ENCODE data around the gene DENND1A.
A peak's percentile ranks its signal among the peaks of the same experiment; 100 is the strongest.
"Not testable (repeated sequence)": the region's sequence is repeated elsewhere in the genome, so short reads cannot be mapped to it uniquely, and the experiment has no call there.

The DENND1A gene

DNA sequence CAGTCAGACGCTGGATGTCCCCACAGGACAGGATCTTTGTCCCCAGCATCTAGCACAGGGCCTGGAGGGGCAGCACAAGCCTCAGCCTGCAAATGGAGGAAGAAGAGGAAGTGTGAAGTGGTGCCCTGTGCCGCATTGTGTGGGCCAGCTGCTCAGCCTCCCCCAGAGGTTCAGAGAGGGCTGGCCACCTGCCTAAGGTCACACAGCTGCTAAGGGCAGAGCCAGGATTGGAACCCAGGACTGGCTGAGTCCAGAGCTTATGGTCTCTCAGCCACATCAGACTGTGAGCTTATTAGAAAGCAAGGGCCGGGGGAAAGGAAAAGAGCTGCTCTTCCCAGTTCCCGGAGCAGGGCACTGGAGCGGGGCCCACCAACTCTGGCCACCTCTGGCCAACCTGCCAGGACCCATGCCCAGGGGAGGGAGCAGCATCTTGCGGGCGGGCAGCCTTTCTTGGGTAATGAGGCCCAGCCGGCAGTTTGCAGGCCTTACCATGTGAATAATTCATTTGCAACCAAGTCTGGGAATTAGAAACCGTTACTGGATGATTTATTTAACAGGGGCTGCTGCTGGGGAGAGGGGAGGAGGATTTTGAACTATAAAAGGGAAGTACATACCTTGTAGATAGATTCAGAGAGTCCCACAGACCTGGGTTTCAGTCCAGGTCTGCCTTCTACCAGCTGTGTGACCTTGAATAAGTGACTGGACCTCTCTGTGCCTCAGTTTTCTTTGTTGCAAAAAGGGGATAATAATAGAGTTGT lies 585.6 kb downstream of the DENND1A start:
- DNase-seq = no peak

DNA sequence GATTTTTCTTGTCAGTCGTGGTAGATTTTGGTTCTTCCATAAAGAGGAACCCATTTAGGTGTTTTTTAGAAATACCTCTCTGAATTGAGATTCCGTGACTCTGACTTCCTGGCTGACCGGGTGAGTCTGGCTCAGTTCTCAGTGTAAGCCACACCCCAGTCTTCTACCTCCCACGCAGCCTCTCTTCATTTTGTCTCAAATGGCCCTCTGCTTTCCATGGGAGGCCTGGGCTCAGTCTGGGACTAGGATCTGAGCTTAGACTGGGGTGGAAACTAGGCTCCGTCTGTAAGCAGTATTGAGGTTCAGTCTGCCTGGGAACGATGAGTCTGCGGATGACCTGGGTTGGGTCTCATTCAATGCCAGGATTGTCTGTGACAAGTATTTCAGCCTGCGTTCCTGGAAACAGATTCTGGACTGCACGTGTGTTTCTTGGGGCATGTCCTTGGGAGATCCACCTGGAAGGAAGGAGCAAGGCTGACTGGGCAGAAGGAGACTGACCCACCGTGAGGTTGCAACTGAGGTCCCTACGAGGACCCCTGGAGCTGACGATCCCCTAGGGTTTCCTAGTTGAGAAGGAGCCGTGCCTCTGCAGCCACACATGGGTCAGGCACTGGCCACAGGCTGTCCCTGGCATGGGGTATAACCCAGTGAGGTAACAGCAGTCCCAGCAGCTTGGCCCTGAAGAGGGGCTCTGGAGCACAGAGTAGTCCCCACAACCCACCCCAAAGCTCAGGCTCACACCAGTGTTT lies 586.3 kb downstream of the DENND1A start:
- DNase-seq = no peak

DNA sequence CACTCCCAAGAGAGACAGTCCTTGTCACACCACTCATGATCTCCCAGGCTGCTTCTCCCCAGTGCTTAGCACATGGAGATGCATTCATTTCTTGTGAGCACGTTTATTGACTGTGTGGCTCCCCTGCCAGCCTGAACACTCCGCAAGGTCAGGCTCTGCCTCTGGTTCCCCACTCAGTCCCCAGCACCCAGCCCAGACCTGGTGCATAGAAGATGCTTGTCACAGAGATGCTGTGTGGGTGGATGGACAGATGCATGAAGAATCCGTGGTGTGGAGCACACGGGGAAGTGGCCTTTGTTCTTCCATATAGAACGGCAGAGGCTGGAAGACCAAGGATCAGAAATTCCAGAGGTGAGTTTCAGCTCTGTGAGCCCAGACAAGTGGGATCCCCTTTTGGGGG lies 587.7 kb downstream of the DENND1A start:
- no peak for DNase-seq

DNA sequence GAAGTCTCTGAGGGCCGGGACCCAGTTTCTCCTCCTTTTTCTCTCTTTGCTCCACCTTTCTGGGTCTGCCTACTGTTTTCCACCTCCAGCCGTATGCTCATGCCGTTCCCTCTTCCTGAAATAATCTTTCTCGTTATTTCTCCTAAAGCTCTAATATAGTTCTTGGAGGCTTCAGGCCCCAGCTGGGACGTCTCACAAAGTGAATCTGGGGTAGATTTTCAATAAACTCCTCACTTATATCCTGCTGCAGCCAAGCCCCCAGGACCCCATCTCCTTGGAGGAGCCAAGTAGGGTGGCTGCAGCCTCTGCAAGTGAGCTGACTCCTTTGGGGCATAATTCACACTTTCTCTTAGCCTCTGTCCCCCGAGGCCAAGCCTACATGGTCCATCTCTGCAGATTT lies 588.1 kb downstream of the DENND1A start:
- DNase-seq = no peak

DNA sequence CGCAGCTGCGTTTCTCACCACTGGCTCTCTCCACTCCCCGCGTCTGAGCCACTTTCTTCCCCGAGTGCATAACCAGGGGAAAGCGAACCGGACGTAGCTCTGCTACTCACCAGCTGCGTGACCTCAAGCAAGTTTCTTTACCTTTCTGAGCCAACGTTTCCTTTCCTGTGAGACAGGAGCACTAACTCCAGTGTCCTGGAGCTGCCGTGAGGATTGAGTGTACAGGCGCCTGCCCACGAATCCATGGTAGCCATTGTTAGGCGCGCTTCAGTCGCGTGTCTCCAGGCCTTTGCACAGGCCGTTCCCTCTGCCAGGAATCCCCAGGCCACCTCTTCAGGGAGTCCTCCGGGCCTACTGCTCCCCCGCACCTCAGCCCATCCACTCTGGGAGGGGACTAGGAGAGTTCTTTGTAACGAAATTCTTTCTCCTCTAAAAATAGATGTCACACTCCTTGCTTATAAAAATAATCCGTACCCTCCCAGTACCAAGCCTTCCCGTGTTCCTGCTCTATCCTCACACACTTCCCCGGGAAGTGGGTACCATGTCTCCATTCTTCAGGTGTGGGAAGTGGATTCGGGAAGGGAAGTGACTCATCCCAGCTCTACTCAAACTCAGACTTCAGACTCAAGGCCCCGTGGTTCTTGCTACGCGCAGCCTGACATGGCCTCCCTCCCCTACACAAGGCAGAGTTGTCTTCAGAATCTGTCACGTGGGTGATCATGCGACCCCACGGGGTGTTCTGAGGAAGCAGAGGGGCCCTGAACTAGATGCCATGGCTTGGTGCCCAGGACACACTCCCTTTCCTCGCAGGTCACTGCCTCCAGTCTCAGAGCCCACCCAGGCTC lies 590.0 kb downstream of the DENND1A start:
- DNase-seq = no peak

DNA sequence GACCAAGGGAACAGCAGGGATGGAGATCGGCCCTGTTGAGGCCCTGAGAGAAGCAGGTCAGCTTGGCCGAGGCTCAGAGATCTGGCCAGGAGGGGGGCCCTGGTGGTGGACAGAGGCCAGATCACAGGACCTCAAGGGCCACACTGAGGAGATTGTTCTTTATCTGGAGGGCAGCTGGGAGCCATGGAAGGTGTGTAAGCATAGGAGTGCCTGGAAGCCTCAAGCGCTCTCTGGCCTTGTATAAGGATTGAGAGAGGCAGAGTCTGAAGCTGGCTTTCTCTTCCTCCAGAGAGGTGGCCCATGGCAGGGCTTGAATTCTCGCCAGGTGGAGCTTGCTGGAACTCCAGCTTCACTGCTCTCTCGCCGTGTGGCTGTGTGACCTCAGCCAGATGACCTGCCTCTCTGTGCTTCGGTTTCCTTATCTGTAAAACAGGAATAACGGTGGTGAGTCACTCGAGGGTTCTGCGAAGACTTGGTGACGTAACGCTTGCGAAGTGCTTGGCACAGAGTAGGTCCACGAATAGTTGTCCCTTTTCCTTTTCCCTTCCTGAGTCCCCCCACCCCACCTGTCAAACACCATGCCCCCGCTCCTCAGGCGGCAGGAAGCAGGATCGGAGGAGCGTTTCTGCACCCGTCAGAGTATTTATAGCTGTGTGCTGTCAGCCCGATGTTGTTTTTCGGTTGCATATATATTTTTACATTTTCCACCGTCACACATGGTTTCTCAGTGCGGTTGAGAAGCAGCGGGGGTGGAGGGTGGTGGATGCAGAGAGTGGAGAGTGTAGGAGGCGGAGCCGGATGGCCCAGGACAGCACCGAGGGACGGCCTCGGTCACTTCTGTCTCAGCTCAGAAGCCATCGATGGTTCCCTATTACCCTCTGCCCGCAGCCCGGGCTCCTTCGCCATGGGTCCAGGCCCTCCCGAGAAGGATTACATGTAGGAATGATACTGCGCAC lies 590.9 kb downstream of the DENND1A start:
- DNase-seq = peak; percentile 23

DNA sequence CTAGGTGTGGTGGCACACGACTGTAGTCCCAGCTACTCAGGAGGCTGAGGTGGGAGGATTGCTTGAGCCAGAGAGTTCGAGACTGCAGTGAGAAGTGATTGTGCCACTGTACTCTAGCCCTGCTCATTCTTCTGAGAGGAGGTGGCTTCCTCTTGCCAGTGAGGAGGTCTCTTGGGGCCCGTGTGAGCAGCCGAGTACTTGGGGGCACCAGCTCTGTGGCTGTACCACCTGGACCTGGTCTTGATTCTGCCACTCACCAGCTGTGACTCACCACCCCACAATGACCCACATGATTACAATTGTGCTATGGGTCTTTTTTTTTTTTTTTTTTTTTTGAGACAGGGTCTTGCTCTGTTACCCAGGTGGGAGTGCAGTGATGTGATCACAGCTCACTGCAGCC lies 592.0 kb downstream of the DENND1A start:
- no peak for DNase-seq

DNA sequence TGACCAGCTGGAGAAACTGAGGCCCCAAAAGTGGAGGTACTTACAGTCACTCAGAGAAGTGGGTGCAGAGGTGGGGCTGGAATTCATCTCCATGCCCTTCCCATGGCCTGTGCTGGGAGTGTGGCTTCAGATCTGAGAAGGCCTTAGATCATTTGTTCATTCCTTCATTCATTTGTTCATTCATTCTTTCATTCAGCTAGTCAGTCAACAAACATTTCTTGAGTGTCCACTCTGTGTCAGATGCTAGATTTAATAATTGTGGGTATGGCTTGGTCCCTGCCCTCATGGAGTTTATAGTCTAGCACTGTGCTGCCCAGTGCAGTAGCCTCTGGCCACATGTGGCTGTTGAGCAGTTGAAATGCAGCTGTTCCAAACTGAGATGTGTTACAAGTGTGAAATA lies 593.0 kb downstream of the DENND1A start:
- no peak for DNase-seq

DNA sequence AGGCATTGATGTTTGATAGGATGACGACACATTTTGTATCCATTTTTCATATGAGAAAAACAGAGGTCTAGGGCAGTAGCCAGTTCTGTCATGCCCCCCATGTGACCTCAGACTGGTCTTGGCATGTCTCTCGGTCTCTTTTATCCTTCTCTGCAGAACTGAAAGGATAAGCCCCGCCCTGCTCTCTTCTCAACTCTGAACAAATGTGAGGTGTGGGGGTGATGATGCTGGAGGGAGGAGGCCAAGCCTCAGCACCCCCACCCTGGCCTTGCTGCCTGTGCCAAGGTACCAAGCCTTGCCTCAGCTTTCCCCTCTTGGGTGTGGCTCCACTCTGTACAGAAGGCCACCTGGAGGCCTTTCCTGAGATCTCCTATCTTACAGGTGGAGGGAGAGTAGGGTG lies 593.5 kb downstream of the DENND1A start:
- no peak for DNase-seq

DNA sequence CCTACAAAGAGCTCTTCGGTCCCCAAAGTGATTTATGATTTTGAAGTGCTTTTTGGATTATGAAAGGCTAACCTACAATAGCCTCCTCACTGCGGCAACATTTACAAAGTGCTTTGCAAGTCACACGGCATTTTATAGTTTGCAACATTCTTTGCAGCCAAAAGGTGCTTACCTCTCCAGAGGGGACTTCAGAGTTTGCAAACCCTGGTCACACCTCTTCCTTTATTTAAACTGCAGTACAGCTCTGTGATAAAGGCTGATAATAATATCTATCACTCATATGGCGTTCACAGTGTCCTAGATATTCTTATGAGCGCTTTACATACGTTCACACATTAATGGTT lies 594.0 kb downstream of the DENND1A start:
- DNase-seq = no peak

DNA sequence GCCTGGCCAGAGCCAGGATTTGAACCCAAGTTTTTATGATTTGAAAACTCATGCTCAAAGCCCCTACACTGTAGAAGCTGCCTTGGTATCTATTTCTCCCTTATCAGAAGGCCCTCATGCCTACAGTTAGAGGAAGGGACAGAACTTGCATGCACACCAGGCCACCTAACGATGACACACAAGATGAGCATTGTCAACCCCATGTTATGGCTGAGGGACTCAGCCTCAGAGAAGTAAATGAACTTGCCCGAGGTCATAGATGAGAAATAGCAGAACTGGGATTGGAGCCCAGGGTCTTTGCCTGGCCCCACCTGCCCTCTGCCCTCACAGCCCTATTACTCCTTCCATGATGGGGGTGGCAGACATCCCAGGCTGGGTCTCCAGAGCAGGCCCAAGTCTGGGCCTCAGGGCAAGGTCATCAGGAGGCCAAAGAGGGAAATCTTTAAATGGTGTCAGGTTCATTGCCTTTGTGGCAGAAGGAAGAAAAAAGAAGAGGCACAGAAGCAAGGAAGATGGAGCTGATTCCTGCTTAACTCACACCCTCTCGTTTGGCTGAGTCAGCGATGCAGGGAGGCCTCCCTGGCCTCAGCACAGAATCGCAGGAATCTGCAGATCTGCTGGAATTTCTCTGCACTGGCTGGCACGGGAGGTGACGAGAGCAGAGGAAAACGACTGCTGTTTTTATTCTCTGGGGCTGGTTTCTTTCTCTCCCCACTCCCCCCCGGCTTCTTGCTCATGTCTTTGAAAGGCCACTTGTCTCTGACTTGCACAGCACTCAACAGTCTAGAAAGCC lies 594.5 kb downstream of the DENND1A start:
- DNase-seq = no peak

DNA sequence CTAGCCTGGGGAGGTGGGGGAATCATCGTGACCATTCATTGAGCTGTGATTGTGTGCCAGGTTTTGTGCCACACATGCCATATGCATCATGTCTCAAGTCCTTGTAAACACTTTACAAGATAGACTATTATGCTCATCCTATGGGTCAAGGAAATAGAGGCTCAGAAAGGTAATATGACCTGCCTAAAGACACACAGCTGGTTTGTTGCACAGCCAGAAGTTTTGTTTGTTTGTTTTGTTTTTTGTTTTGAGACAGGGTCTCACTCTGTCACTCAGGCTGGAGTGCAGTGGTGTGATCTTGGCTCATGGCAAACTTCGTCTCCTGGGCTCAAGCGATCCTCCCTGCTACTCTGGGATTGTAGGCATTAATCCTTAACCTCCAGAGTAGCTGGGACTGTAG lies 595.3 kb downstream of the DENND1A start:
- no peak for DNase-seq

DNA sequence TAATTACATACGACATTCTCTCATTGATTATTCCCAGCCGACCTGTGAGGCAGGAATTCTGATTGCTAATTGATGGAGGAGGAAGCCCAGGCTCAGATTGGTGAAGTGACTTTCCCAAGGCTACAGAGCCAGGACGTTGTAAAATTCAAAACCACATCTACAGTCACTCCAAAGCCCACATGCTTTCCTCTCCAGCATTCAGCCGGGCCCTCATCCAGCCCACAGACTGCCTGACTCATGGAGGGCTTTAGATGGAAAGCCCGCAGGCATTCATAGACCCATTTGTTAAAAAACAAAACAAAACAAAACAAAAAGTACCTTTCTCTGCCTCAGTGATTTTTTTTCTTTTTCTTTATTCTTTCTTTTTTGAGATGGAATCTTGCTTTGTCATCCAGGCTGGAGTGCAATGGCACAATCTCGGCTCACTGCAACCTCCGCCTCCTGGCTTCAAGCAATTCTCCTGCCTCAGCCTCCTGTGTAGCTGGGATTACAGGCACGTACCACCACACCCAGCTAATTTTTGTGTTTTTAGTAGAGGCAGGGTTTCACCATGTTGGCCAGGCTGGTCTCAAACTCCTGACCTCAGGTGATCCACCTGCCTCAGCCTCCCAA lies 596.8 kb downstream of the DENND1A start:
- DNase-seq = not testable (repeated sequence)

DNA sequence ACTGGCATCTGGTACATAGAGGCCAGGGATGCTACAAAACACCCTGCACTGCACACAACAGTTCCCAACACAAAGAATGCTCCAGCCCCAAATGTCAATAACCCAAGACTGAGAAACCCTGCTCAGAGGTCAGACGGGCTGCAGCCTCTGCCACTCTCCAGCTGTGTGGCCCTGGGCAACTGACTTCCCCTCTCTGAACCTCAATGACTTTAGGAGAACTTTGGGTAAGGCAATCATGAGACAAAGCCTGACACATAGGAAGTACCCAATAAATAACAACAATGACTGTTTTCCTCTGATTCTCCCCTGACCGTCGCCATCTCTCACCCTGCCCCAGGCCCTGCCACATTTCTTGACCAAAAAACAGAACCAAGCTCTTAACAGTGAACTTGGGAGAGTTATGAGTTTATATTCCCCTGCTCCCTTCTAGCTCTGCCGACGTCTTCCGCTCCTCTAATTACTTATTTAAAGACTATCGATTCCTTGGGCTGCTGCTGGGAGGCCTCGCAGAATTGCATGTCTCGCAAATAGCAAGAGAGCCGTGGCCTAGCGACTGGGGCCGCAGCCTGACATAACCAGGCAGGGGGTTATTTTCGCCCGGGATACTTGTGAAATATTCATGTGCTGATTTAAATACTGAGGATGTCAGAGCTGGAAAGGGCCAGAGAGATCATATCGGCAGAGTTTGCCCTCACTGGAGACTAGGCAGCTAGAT lies 598.4 kb downstream of the DENND1A start:
- no peak for DNase-seq
